HepG2 (cell line): Measurements from ENCODE around the gene HS6ST1. TPM values are rescaled to one million over a fixed set of nuclear protein-coding genes. Genes with fewer than 3 reads are reported as not detected.

Experiments used
- ADNP ChIP-seq: sonication (generic); formaldehyde crosslinking; IDR thresholded peaks from 2 replicates; pipeline ENCODE4 v1.4.0; 2020; ENCODE audit warnings: missing genetic modification reagents
- ATF7 ChIP-seq, 2 experiments: fragments of 450-650 bp in 1 of 2; sonication (generic) in 1 of 2; formaldehyde crosslinking in 1 of 2; IDR thresholded peaks; 2 replicates each; pipeline versions ENCODE4 v1.4.0 to v1.6.1; 2016 to 2020; ENCODE audit warnings: antibody characterized with exemption in 1 of 2, mild to moderate bottlenecking in 1 of 2, missing genetic modification reagents in 1 of 2
- ELF4 ChIP-seq: sonication (generic); formaldehyde crosslinking; IDR thresholded peaks from 2 replicates; pipeline ENCODE4 v1.5.0; 2020; ENCODE audit warnings: missing genetic modification reagents, mild to moderate bottlenecking, moderate library complexity, borderline replicate concordance
- HNRNPUL1 ChIP-seq: fragments of 200-400 bp; formaldehyde crosslinking; IDR thresholded peaks from 2 replicates; pipeline ENCODE4 v1.6.1; 2017; ENCODE audit warnings: low read depth, mild to moderate bottlenecking, low read length, moderate library complexity
- IRF2 ChIP-seq: IDR thresholded peaks from 2 replicates; pipeline ENCODE4 v1.6.1; 2018; ENCODE audit warnings: missing genetic modification reagents, missing compliant biosample characterization
- MAZ ChIP-seq, 2 experiments: sonication (generic) in 1 of 2; formaldehyde crosslinking in 1 of 2; IDR thresholded peaks; 2 replicates each; pipeline versions ENCODE4 v1.5.0 to v1.6.1; 2012 to 2020; ENCODE audit warnings: low read depth in 2 of 2, mild to moderate bottlenecking in 2 of 2, borderline replicate concordance in 1 of 2, improper control_type of control experiment in 1 of 2, low read length in 1 of 2, missing genetic modification reagents in 1 of 2, moderate library complexity in 1 of 2
- NCOA2 ChIP-seq: sonication (generic); formaldehyde crosslinking; IDR thresholded peaks from 2 replicates; pipeline ENCODE4 v1.8.0; 2022; ENCODE audit warnings: inconsistent platforms
- PAF1 ChIP-seq: IDR thresholded peaks from 2 replicates; pipeline ENCODE4 v1.6.1; 2016; ENCODE audit warnings: missing genetic modification reagents, missing compliant biosample characterization
- XBP1 ChIP-seq: sonication (generic); formaldehyde crosslinking; IDR thresholded peaks from 2 replicates; pipeline ENCODE4 v1.5.0; 2020; ENCODE audit warnings: missing genetic modification reagents
- ZFAT ChIP-seq: sonication (generic); formaldehyde crosslinking; conservative IDR thresholded peaks from 2 replicates; pipeline ENCODE4 v1.8.1; 2023; ENCODE audit warnings: missing genetic modification reagents, inconsistent platforms
- ZFP36 ChIP-seq: fragments of 150-350 bp; IDR thresholded peaks from 2 replicates; pipeline ENCODE4 v1.6.1; 2018; ENCODE audit warnings: borderline replicate concordance, low read length, low read depth; ENCODE audit not compliant: partially characterized antibody
- ZNF501 ChIP-seq: sonication (generic); formaldehyde crosslinking; IDR thresholded peaks from 2 replicates; pipeline ENCODE4 v1.5.1; 2020; ENCODE audit warnings: mild to moderate bottlenecking, moderate library complexity, missing genetic modification reagents
- ZNF660 ChIP-seq: sonication (generic); formaldehyde crosslinking; IDR thresholded peaks from 2 replicates; pipeline ENCODE4 v1.5.1; 2020; ENCODE audit warnings: mild to moderate bottlenecking, low read depth, missing genetic modification reagents, borderline replicate concordance
- ZNF816 ChIP-seq: sonication (generic); formaldehyde crosslinking; IDR thresholded peaks from 2 replicates; pipeline ENCODE4 v1.8.0; 2022; ENCODE audit warnings: missing genetic modification reagents, mild to moderate bottlenecking, borderline replicate concordance
- ZSCAN25 ChIP-seq: sonication (generic); formaldehyde crosslinking; IDR thresholded peaks from 2 replicates; pipeline ENCODE4 v1.8.0; 2022; ENCODE audit warnings: mild to moderate bottlenecking, missing genetic modification reagents
- polyA plus RNA-seq, 8 experiments: library from polyadenylated mRNA; depleted of rRNA in 3 of 8; stranded (reverse) in 7 of 8; unstranded in 1 of 8; fragments of >200 nt; fragmentation: Illumina TruSeq in 4 of 8; extraction: Trizol in 4 of 8; gene quantifications; 2 replicates each; pipeline versions ENCODE4 v1.2.1 to v1.2.3, GENCODE V29; 2011 to 2016; ENCODE audit warnings: low read depth in 4 of 8, missing spikeins in 1 of 8, mixed read lengths in 1 of 8; ENCODE audit not compliant: insufficient read depth in 1 of 8
- total RNA-seq, 5 experiments: library from RNA; depleted of rRNA; stranded (reverse); fragments of >200 nt; fragmentation: Illumina TruSeq; extraction: Trizol; gene quantifications; 2 replicates each; pipeline ENCODE4 v1.2.3, GENCODE V29; 2016; ENCODE audit warnings: low read depth in 1 of 5
- TF ChIP-seq, protein P1 (sequence below): sonication (generic); formaldehyde crosslinking; IDR thresholded peaks from 2 replicates; pipeline ENCODE4 v1.4.0; 2020; ENCODE audit warnings: missing genetic modification reagents
- TF ChIP-seq, protein P2 (sequence below): sonication (generic); formaldehyde crosslinking; IDR thresholded peaks from 2 replicates; pipeline ENCODE4 v1.8.0; 2023; ENCODE audit warnings: mild to moderate bottlenecking, missing genetic modification reagents
- TF ChIP-seq, protein P3 (sequence below): sonication (generic); formaldehyde crosslinking; IDR thresholded peaks from 2 replicates; pipeline ENCODE4 v1.5.0; 2020; ENCODE audit warnings: mild to moderate bottlenecking, missing genetic modification reagents
- TF ChIP-seq, protein P4 (sequence below): sonication (generic); formaldehyde crosslinking; IDR thresholded peaks from 2 replicates; pipeline ENCODE4 v1.8.1; 2023; ENCODE audit warnings: mild to moderate bottlenecking, missing genetic modification reagents
- TF ChIP-seq, protein P5 (sequence below): sonication (generic); formaldehyde crosslinking; conservative IDR thresholded peaks from 2 replicates; pipeline ENCODE4 v1.8.0; 2022; ENCODE audit warnings: missing genetic modification reagents

HS6ST1 gene
- total and polyA plus RNA-seq, 2 of the 13 experiments (the other 11 are each of a cell fraction or from before 2014, with no cell fraction given), result 34.5 to 84.6 TPM

DNA sequence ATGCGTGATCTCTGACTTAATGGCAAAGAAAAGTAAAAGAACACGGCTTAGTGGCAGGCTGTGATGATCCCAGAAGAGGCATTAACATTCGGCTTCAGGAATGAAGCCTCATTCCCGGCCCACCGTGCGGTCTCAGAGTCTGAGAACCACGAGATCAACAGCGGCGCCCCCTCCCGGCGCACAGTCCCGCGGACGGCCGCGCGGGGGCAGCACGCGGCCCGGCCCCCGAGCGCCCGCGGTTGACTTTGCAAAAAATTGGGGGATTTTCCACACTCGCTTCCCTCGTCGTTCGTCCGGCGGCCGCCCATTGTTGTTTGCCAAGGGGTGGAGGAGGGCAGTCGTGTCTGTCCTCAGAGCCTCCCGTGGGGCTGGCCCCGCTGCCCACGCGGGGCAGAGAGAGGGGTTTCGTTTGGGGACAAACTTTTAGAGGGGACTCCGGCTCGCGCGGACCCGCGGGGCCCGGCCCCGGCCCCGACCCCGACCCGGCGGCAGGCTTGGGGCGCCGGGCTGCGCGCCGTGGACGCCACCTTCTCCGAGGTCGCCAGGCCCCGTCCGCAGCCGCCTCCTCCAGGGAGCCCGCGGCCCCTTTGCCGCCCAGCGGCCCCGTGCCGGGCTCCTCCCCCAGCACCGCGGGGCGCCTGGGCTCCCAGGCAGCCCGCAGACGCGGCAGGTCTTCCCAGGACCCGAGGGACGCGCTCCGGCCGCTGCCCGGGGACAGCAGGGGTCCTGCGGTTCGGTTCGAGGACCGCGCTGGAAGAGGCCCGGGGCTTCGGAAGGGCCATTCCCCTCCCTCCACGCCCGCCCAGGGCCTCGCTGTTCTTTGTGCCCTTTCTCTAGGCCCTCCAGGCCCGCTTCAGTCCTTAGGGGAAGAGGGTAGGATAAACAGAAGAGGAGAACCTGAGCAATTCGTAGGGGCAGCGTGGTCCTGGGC, 3.4 kb upstream of the HS6ST1 start (continued):
- TF ChIP-seq, protein P1, sequence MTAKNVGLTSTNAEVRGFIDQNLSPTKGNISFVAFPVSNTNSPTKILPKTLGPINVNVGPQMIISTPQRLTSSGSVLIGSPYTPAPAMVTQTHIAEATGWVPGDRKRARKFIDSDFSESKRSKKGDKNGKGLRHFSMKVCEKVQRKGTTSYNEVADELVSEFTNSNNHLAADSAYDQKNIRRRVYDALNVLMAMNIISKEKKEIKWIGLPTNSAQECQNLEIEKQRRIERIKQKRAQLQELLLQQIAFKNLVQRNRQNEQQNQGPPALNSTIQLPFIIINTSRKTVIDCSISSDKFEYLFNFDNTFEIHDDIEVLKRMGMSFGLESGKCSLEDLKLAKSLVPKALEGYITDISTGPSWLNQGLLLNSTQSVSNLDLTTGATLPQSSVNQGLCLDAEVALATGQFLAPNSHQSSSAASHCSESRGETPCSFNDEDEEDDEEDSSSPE (CRISPR knock-in tag), result peak; percentile 57
- no peak for TF ChIP-seq ZFAT (CRISPR knock-in tag)
- TF ChIP-seq, protein P2, sequence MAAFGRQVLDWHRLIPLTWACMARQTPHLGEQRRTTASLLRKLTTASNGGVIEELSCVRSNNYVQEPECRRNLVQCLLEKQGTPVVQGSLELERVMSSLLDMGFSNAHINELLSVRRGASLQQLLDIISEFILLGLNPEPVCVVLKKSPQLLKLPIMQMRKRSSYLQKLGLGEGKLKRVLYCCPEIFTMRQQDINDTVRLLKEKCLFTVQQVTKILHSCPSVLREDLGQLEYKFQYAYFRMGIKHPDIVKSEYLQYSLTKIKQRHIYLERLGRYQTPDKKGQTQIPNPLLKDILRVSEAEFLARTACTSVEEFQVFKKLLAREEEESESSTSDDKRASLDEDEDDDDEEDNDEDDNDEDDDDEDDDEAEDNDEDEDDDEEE (CRISPR knock-in tag), result peak; percentile 21; the same call in 1 of the 2 replicates
- TF ChIP-seq ZNF816 (CRISPR knock-in tag), result peak; percentile 52; the same call in 1 of the 2 replicates
- no peak for TF ChIP-seq ADNP (CRISPR knock-in tag)
- no peak for TF ChIP-seq HNRNPUL1
- peak; percentile 91 for TF ChIP-seq ZFP36
- no peak for TF ChIP-seq ELF4 (CRISPR knock-in tag)
- TF ChIP-seq ZSCAN25, result peak; percentile 69; the same call in 1 of the 2 replicates
- TF ChIP-seq ZNF501, result peak; percentile 66; the same call in 1 of the 2 replicates
- TF ChIP-seq, protein P3, sequence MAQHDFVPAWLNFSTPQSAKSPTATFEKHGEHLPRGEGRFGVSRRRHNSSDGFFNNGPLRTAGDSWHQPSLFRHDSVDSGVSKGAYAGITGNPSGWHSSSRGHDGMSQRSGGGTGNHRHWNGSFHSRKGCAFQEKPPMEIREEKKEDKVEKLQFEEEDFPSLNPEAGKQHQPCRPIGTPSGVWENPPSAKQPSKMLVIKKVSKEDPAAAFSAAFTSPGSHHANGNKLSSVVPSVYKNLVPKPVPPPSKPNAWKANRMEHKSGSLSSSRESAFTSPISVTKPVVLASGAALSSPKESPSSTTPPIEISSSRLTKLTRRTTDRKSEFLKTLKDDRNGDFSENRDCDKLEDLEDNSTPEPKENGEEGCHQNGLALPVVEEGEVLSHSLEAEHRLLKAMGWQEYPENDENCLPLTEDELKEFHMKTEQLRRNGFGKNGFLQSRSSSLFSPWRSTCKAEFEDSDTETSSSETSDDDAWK (CRISPR knock-in tag), result no peak
- peak; percentile 52; the same call in 1 of the 2 replicates for TF ChIP-seq NCOA2
- no peak for TF ChIP-seq PAF1 (CRISPR knock-in tag)
- TF ChIP-seq MAZ (IDR thresholded peaks at IDR 0.05; ENCODE audit: borderline replicate concordance, low read depth, low read length), result peak; percentile 97
- peak; percentile 85 for TF ChIP-seq MAZ (CRISPR knock-in tag; IDR thresholded peaks at IDR 0.05; ENCODE audit: low read depth)
- TF ChIP-seq, protein P4, sequence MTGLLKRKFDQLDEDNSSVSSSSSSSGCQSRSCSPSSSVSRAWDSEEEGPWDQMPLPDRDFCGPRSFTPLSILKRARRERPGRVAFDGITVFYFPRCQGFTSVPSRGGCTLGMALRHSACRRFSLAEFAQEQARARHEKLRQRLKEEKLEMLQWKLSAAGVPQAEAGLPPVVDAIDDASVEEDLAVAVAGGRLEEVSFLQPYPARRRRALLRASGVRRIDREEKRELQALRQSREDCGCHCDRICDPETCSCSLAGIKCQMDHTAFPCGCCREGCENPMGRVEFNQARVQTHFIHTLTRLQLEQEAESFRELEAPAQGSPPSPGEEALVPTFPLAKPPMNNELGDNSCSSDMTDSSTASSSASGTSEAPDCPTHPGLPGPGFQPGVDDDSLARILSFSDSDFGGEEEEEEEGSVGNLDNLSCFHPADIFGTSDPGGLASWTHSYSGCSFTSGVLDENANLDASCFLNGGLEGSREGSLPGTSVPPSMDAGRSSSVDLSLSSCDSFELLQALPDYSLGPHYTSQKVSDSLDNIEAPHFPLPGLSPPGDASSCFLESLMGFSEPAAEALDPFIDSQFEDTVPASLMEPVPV (CRISPR knock-in tag), result no peak; the same call in 1 of the 2 replicates
- TF ChIP-seq, protein P5, sequence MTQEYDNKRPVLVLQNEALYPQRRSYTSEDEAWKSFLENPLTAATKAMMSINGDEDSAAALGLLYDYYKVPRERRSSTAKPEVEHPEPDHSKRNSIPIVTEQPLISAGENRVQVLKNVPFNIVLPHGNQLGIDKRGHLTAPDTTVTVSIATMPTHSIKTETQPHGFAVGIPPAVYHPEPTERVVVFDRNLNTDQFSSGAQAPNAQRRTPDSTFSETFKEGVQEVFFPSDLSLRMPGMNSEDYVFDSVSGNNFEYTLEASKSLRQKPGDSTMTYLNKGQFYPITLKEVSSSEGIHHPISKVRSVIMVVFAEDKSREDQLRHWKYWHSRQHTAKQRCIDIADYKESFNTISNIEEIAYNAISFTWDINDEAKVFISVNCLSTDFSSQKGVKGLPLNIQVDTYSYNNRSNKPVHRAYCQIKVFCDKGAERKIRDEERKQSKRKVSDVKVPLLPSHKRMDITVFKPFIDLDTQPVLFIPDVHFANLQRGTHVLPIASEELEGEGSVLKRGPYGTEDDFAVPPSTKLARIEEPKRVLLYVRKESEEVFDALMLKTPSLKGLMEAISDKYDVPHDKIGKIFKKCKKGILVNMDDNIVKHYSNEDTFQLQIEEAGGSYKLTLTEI (CRISPR knock-in tag), result no peak
- TF ChIP-seq ZNF660 (CRISPR knock-in tag), result no peak
- TF ChIP-seq XBP1 (CRISPR knock-in tag), result no peak
- TF ChIP-seq ATF7 (IDR thresholded peaks at IDR 0.05), result no peak
- TF ChIP-seq ATF7 (CRISPR knock-in tag; IDR thresholded peaks at IDR 0.05), result no peak
- TF ChIP-seq IRF2, result peak; percentile 43; the same call in 1 of the 2 replicates
